AG04450 (cell line): ENCODE measurements around the gene IFI27L2. TPM values are rescaled to one million over a fixed set of nuclear protein-coding genes. Genes with fewer than 3 reads are reported as not detected.

Experiments
- CTCF ChIA-PET: fragments of 300-600, 350-600 bp; formaldehyde crosslinking; extraction: SDS; loops from one replicate; lab custom pipeline; 2022; ENCODE audit warnings: antibody characterized with exemption, inconsistent platforms; lab: Charles Lee
- POLR2A ChIA-PET: fragments of 350-600 bp; formaldehyde crosslinking; extraction: SDS; loops from one replicate; lab custom pipeline; 2021; ENCODE audit warnings: antibody characterized with exemption, inconsistent platforms; lab: Yijun Ruan, JAX
- DNase-seq: peaks from one replicate; pipeline ENCODE4 v3.0.0-alpha.2; 2011; ENCODE audit warnings: low read depth, low spot score
- H3K27ac ChIP-seq: one replicate; pipeline ENCODE4 v1.5.1; 2012; ENCODE audit warnings: low read depth, low read length, control low read depth
- H3K27me3 ChIP-seq: one replicate; pipeline ENCODE4 v1.6.0; 2012; ENCODE audit warnings: low read length; ENCODE audit not compliant: control insufficient read depth, insufficient read depth
- H3K4me3 ChIP-seq: 2 replicates; pipeline ENCODE4 v1.5.1; 2011; ENCODE audit warnings: mild to moderate bottlenecking, low read depth, low read length, control low read depth
- H3K9me3 ChIP-seq: 2 replicates; pipeline ENCODE4 v1.5.1; 2012; ENCODE audit warnings: low read length; ENCODE audit not compliant: control insufficient read depth, insufficient read depth
- polyA plus RNA-seq: library from polyadenylated mRNA; depleted of rRNA; stranded (reverse); fragments of >200 nt; gene quantifications from 2 replicates; pipeline ENCODE4 v1.2.3, GENCODE V29; 2011
- TF ChIP-seq, protein P1 (sequence below): IDR thresholded peaks from 2 replicates; pipeline ENCODE4 v1.5.1; 2011; ENCODE audit warnings: low read depth, low read length, control low read depth, inconsistent platforms

IFI27L2 gene
- polyA plus RNA-seq, 1 experiment, result 81.9 TPM

DNA sequence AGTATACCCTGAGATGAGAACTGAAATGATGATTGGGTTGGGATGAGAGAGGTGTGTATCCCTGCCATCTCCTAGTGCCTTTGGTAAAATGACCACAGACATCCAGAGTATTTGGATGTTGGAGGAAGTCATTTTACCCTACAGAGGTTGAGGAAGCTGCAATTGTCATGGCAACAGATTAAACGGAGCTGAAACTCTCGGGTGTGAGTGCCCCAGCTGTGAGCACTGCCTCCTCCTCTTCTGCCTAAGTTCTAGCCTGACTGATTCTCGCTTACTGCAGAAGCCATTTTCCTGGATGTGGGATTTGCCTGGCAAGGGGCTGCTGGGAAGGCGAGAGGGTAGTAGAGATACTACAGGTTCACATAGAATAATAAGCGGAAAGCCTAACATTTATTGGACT is 34.4 kb upstream of the IFI27L2 start:
- ChIA-PET POLR2A (no interaction called here), CTCF (interaction anchor here (1.1 kb wide), 1 partner anchor 32 kb away, joined by 3 read pairs; no protein-coding TSS in a partner anchor)
- TF ChIP-seq, protein P1, sequence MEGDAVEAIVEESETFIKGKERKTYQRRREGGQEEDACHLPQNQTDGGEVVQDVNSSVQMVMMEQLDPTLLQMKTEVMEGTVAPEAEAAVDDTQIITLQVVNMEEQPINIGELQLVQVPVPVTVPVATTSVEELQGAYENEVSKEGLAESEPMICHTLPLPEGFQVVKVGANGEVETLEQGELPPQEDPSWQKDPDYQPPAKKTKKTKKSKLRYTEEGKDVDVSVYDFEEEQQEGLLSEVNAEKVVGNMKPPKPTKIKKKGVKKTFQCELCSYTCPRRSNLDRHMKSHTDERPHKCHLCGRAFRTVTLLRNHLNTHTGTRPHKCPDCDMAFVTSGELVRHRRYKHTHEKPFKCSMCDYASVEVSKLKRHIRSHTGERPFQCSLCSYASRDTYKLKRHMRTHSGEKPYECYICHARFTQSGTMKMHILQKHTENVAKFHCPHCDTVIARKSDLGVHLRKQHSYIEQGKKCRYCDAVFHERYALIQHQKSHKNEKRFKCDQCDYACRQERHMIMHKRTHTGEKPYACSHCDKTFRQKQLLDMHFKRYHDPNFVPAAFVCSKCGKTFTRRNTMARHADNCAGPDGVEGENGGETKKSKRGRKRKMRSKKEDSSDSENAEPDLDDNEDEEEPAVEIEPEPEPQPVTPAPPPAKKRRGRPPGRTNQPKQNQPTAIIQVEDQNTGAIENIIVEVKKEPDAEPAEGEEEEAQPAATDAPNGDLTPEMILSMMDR, result no peak
- Histone ChIP-seq H3K4me3 (no peak overlapping the region), H3K27ac (no peak overlapping the region), H3K27me3 (peaks cover 12% of the 10 kb centered on the region), H3K9me3 (no peaks in the 10 kb centered on the region)
- DNase-seq, result no peak

DNA sequence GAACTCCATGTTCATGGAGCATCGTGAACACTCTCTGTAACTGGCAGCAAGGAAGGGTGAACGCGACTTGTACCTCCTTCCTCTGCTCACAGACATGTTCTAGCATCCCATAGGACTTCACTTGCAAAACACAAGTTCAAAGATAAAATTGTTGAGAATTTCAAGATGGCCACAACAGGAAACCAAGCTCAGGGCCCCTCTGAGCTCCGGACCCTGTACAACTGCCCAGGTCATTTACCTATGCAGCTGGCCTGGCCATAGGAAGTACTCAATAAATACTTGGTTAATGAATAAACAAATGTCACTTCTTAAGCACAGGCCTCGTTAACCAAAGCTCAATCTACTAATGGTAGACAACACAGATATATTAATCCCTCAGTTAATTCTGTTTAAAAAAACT is 33.1 kb upstream of the IFI27L2 start:
- no peaks in the 10 kb centered on the region for H3K9me3 ChIP-seq
- H3K27ac ChIP-seq, result no peak overlapping the region
- peaks cover 15% of the 10 kb centered on the region for H3K27me3 ChIP-seq
- ChIA-PET POLR2A (no interaction called here), CTCF (interaction anchor here (1.1 to 1.9 kb wide), 3 partner anchors 18 to 30 kb away, joined by 3 to 11 read pairs (median 4); no protein-coding TSS in a partner anchor)
- TF ChIP-seq, protein P1, result no peak
- no peak overlapping the region for H3K4me3 ChIP-seq
- DNase-seq, result no peak

DNA sequence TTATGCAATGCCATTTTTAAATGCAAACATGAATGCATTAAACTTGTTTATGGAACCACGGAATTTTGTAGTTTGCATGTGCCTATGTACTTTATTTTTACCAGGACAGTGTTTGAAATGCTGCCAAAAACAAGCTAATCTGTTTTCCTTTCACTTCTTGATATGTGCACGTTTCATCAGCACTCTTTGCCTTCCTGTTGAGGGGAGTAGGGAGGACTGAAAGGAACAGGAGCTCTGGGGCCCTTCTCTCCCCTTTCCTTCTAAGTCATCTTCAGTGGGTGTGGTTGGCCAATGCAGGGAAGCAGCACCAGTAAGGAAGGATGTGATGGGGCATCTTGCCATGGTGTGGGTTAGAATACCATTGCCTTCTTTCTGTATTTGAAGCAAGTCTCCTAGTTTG is 32.6 kb upstream of the IFI27L2 start:
- no peak for DNase-seq
- TF ChIP-seq, protein P1, result no peak
- H3K27me3 ChIP-seq, result peaks cover 15% of the 10 kb centered on the region
- POLR2A ChIA-PET, result no interaction called here
- H3K27ac ChIP-seq, result no peak overlapping the region
- CTCF ChIA-PET, result interaction anchor here (1.1 to 1.9 kb wide), 3 partner anchors 19 to 30 kb away, joined by 3 to 11 read pairs (median 4); no protein-coding TSS in a partner anchor
- H3K4me3 ChIP-seq, result no peak overlapping the region
- no peaks in the 10 kb centered on the region for H3K9me3 ChIP-seq

GRCh38 chr14:94161058-94161457 is 31.7 kb upstream of the IFI27L2 start:
- ChIA-PET POLR2A (no interaction called here), CTCF (interaction anchor here (0.7 to 1.9 kb wide), 2 partner anchors 10 to 29 kb away, joined by 4 to 5 read pairs; no protein-coding TSS in a partner anchor)
- H3K27me3 ChIP-seq, result peaks cover 15% of the 10 kb centered on the region
- H3K4me3 ChIP-seq, result no peak overlapping the region
- H3K27ac ChIP-seq, result no peak overlapping the region
- no peaks in the 10 kb centered on the region for H3K9me3 ChIP-seq
- no peak for DNase-seq
- TF ChIP-seq, protein P1, result no peak

DNA sequence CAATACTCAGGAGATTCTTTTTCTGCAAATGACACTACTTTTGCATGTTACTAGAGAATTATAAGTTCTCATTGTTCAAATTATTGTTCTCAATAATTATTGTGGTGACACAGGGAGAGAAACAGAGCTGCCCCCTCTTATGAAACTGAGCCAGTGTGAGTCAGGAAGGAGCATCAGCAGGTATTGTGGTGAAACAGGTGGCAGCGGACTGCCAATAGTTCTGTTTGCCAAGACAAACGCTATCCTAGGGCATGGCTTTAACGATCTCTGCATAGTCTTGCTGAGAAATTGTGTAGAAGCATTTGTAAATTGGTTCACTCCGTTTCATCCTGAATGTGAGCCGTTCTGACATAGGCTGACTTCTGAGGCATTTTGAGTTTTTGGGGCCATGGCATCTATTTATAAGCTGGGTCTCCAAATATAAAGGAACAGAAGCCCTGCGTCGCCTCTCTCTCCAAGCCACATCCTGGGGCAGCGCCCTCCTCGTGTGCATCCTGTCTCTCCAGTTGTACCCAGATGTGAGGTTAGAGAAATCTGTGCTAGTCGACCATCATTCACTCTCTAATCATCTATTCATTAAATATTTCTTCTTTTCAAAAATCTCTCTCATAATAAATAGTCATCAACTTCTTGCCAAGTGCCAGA is 29.0 kb upstream of the IFI27L2 start:
- peaks cover 6% of the 10 kb centered on the region for H3K27me3 ChIP-seq
- H3K9me3 ChIP-seq, result no peaks in the 10 kb centered on the region
- ChIA-PET CTCF (interaction anchor here (1.5 kb wide), 1 partner anchor 26 kb away, joined by 9 read pairs; no protein-coding TSS in a partner anchor), POLR2A (no interaction called here)
- no peak overlapping the region for H3K4me3 ChIP-seq
- DNase-seq, result no peak
- H3K27ac ChIP-seq, result no peak overlapping the region
- TF ChIP-seq, protein P1, result no peak
